HEK293 (cell line): Measurements from ENCODE around the gene UBASH3B.

Source experiments
- CTCF ChIA-PET: fragments of 350-600 bp; formaldehyde crosslinking; extraction: SDS; loops from one replicate; lab custom pipeline; 2021; ENCODE audit warnings: antibody characterized with exemption; lab: Yijun Ruan, JAX
- POLR2A ChIA-PET: fragments of 300-600 bp; formaldehyde crosslinking; extraction: SDS; loops from one replicate; lab custom pipeline; 2020; ENCODE audit warnings: antibody characterized with exemption, inconsistent platforms; lab: Yijun Ruan, JAX
- H3K27ac ChIP-seq: fragments of 200-500 bp; sonication (Bioruptor generic); 2 replicates; pipeline ENCODE4 v1.5.1; 2014; ENCODE audit warnings: low read depth, low read length, control low read depth, inconsistent platforms; ENCODE audit errors: extremely low read depth
- H3K36me3 ChIP-seq, 2 experiments: fragments of 200-500 bp in 1 of 2; sonication (Bioruptor generic) in 1 of 2; 1 replicate in 1 of 2; 2 replicates in 1 of 2; pipeline ENCODE4 v1.5.1; 2014 to 2017; ENCODE audit warnings: inconsistent platforms in 2 of 2, low read length in 2 of 2; ENCODE audit not compliant: control insufficient read depth in 2 of 2, insufficient read depth in 1 of 2
- H3K4me1 ChIP-seq: fragments of 200-500 bp; sonication (Bioruptor generic); 2 replicates; pipeline ENCODE4 v1.5.1; 2014; ENCODE audit warnings: mild to moderate bottlenecking, low read length, inconsistent platforms; ENCODE audit not compliant: control insufficient read depth, insufficient read depth
- H3K4me3 ChIP-seq: 2 replicates; pipeline ENCODE4 v1.5.1; 2011; ENCODE audit warnings: low read depth, mild to moderate bottlenecking, control low read depth, low read length, moderate library complexity
- H3K9me3 ChIP-seq: fragments of 200-500 bp; sonication (Bioruptor generic); 2 replicates; pipeline ENCODE4 v1.5.1; 2014; ENCODE audit warnings: low read depth, low read length, inconsistent platforms; ENCODE audit not compliant: control insufficient read depth, insufficient read depth
- EGR2 ChIP-seq: fragments of 450-650 bp; formaldehyde crosslinking; IDR thresholded peaks from 2 replicates; pipeline ENCODE4 v1.5.1; 2016; ENCODE audit warnings: low read depth, missing biosample characterization, missing genetic modification characterization
- GFI1B ChIP-seq: fragments of 450-650 bp; formaldehyde crosslinking; IDR thresholded peaks from 2 replicates; pipeline ENCODE4 v1.5.1; 2016; ENCODE audit warnings: missing biosample characterization, missing genetic modification characterization
- IKZF3 ChIP-seq: fragments of 450-650 bp; IDR thresholded peaks from 2 replicates; pipeline ENCODE4 v1.5.0; 2018; ENCODE audit warnings: missing biosample characterization, mild to moderate bottlenecking, missing genetic modification characterization, moderate library complexity
- SP2 ChIP-seq: fragments of 450-650 bp; formaldehyde crosslinking; IDR thresholded peaks from 2 replicates; pipeline ENCODE4 v1.5.1; 2016; ENCODE audit warnings: missing biosample characterization, missing genetic modification characterization
- ZBTB10 ChIP-seq: fragments of 450-650 bp; formaldehyde crosslinking; IDR thresholded peaks from 2 replicates; pipeline ENCODE4 v1.5.1; 2016; ENCODE audit warnings: missing biosample characterization, missing genetic modification characterization
- ZBTB20 ChIP-seq: fragments of 450-650 bp; formaldehyde crosslinking; IDR thresholded peaks from 2 replicates; pipeline ENCODE4 v1.5.1; 2016; ENCODE audit warnings: missing biosample characterization, missing genetic modification characterization
- ZBTB7A ChIP-seq: fragments of 450-650 bp; formaldehyde crosslinking; IDR thresholded peaks from 2 replicates; pipeline ENCODE4 v1.5.1; 2016; ENCODE audit warnings: low read depth, missing biosample characterization, missing genetic modification characterization
- ZNF223 ChIP-seq: fragments of 450-650 bp; formaldehyde crosslinking; IDR thresholded peaks from 2 replicates; pipeline ENCODE4 v1.5.1; 2016; ENCODE audit warnings: missing biosample characterization, missing genetic modification characterization
- ZNF280C ChIP-seq: fragments of 450-650 bp; formaldehyde crosslinking; IDR thresholded peaks from 2 replicates; pipeline ENCODE4 v1.5.1; 2016; ENCODE audit warnings: missing biosample characterization, missing genetic modification characterization
- ZNF513 ChIP-seq: fragments of 450-650 bp; IDR thresholded peaks from 2 replicates; pipeline ENCODE4 v1.5.1; 2018; ENCODE audit warnings: missing biosample characterization, missing genetic modification characterization
- ZNF518A ChIP-seq: fragments of 450-650 bp; formaldehyde crosslinking; conservative IDR thresholded peaks from 2 replicates; pipeline ENCODE4 v1.5.1; 2016; ENCODE audit warnings: low read depth, missing biosample characterization, missing genetic modification characterization
- ZNF561 ChIP-seq: fragments of 450-650 bp; IDR thresholded peaks from 2 replicates; pipeline ENCODE4 v1.5.1; 2018; ENCODE audit warnings: missing biosample characterization, missing genetic modification characterization, borderline replicate concordance
- ZNF624 ChIP-seq: fragments of 450-650 bp; formaldehyde crosslinking; IDR thresholded peaks from 2 replicates; pipeline ENCODE4 v1.5.1; 2017; ENCODE audit warnings: missing biosample characterization, missing genetic modification characterization
- ZNF626 ChIP-seq: fragments of 450-650 bp; sonication (Bioruptor Pico); formaldehyde crosslinking; IDR thresholded peaks from 2 replicates; pipeline ENCODE4 v1.5.1; 2018; ENCODE audit warnings: missing biosample characterization, missing genetic modification characterization, inconsistent platforms
- ZNF660 ChIP-seq: fragments of 450-650 bp; IDR thresholded peaks from 2 replicates; pipeline ENCODE4 v1.5.1; 2018; ENCODE audit warnings: missing biosample characterization, mild to moderate bottlenecking, missing genetic modification characterization
- ZNF785 ChIP-seq: fragments of 450-650 bp; formaldehyde crosslinking; IDR thresholded peaks from 2 replicates; pipeline ENCODE4 v1.5.1; 2016; ENCODE audit warnings: missing biosample characterization, missing genetic modification characterization

UBASH3B gene

GRCh38 chr11:122727101-122727929 lies 71.8 kb downstream of the UBASH3B start:
- Histone ChIP-seq H3K4me3 (no peak overlapping the region), H3K36me3 (no peaks in the 10 kb centered on the region), H3K4me1 (peaks cover under 1% of the 10 kb centered on the region; the same call in 1 of the 2 replicates), H3K9me3 (no peaks in the 10 kb centered on the region), H3K27ac (no peak overlapping the region)
- ChIA-PET CTCF (interaction anchor here (0.6 kb wide), 1 partner anchor 125 kb away, joined by 3 read pairs; no protein-coding TSS in a partner anchor), POLR2A (no interaction called here)
- no peak for TF ChIP-seq ZBTB7A (tag by site-specific recombination)
- TF ChIP-seq ZNF518A (tag by site-specific recombination) = no peak
- no peak for TF ChIP-seq SP2 (tag by site-specific recombination)
- TF ChIP-seq ZNF513 (tag by site-specific recombination) = no peak
- TF ChIP-seq ZNF626 (tag by site-specific recombination) = no peak
- no peak for TF ChIP-seq ZNF561
- no peak for TF ChIP-seq ZBTB20 (tag by site-specific recombination)
- no peak for TF ChIP-seq ZNF660 (tag by site-specific recombination)
- TF ChIP-seq GFI1B (tag by site-specific recombination) = no peak
- TF ChIP-seq ZNF624 (tag by site-specific recombination) = no peak
- TF ChIP-seq ZBTB10 = no peak
- no peak for TF ChIP-seq ZNF223
- TF ChIP-seq EGR2 (tag by site-specific recombination) = no peak
- no peak for TF ChIP-seq ZNF785 (tag by site-specific recombination)
- no peak for TF ChIP-seq ZNF280C (tag by site-specific recombination)
- TF ChIP-seq IKZF3 (tag by site-specific recombination) = no peak
